ENCODE data around the gene KRT85. TPM values are rescaled to one million over a fixed set of nuclear protein-coding genes. Genes with fewer than 3 reads are reported as not detected.

KRT85 gene
- total and polyA plus RNA-seq, 2 donors = 0.24 to 0.59 TPM

DNA sequence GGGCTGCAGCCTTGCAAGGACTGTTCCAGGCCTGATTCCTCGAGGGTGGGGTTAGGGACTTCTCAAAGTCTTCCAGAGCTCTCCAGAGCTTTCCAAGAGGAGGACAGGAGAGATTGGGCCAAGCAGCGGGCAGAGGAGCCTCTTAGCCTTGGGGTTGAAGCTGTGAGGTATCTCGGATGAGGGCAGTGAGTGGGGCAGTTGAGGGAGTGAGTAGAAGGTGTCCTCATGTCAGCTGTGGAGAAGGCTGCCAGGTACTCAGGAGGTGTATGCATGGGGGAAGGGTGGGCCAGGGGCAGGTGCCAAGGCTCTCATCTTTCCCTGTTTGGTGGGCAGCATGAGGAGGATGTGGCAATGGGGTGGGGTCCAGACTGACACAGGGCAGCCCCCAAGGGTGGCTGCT, 53.8 kb downstream of the KRT85 start:
- H3K4me3 ChIP-seq (ENCODE audit: low read length in 2 of 2) = no peak overlapping the region
- DNase-seq (ENCODE audit: low read depth in 6 of 9, low spot score in 9 of 9) = no peak
- H3K27me3 ChIP-seq (ENCODE audit: control insufficient read depth in 2 of 2, insufficient read depth in 1 of 2, low read length in 1 of 2) = peaks cover 12 to 41% of the 10 kb centered on the region in 2 donors

DNA sequence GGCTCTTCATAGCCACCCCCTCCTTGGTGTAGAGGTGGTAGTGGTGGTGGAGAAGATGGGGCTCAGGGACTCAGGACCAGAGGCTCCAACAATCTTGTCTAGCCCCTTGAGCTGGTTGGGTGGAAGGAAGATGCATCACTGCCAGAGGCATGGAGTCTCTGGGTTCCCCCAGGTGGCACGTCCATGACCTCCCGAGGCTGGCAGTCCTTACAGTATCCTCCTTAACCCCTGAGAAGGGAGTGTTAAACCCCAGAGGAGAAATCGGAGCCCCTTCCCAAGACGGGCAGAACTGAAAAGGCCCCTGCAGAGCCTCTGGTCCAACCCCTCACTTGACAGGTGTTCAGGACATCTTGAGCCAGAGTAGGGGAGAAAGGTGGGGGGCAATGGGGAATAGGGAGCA, 55.2 kb downstream of the KRT85 start:
- no peaks in the 10 kb centered on the region for H3K36me3 ChIP-seq (ENCODE audit: control insufficient read depth in 2 of 2, insufficient read depth in 2 of 2, low read length in 1 of 2)
- DNase-seq (ENCODE audit: low read depth in 6 of 9, low spot score in 9 of 9) = no peak
- no peak overlapping the region for H3K27ac ChIP-seq (ENCODE audit: low read depth in 1 of 2, low read length in 1 of 2)
- no peaks in the 10 kb centered on the region for H3K4me1 ChIP-seq (ENCODE audit: control insufficient read depth in 2 of 2, insufficient read depth in 2 of 2, low read length in 2 of 2)
- no peaks in the 10 kb centered on the region for H3K9me3 ChIP-seq (ENCODE audit: control insufficient read depth in 2 of 2, insufficient read depth in 1 of 2, low read length in 1 of 2)
- 95% methylated on average over 4 of the region's 4 CpGs for WGBS
- H3K4me3 ChIP-seq (ENCODE audit: low read length in 2 of 2) = no peak overlapping the region
- H3K27me3 ChIP-seq (ENCODE audit: control insufficient read depth in 2 of 2, insufficient read depth in 1 of 2, low read length in 1 of 2) = peaks cover 23 to 52% of the 10 kb centered on the region in 2 donors

More for the DNA sequence above, 53.8 kb downstream of the KRT85 start:
- H3K9me3 ChIP-seq (ENCODE audit: control insufficient read depth in 2 of 2, insufficient read depth in 1 of 2, low read length in 1 of 2) = no peaks in the 10 kb centered on the region
- no peak overlapping the region for H3K27ac ChIP-seq (ENCODE audit: low read depth in 1 of 2, low read length in 1 of 2)
- H3K4me1 ChIP-seq (ENCODE audit: control insufficient read depth in 2 of 2, insufficient read depth in 2 of 2, low read length in 2 of 2) = no peaks in the 10 kb centered on the region
- no peaks in the 10 kb centered on the region for H3K36me3 ChIP-seq (ENCODE audit: control insufficient read depth in 2 of 2, insufficient read depth in 2 of 2, low read length in 1 of 2)
- WGBS = 79% methylated on average over 3 of the region's 3 CpGs

DNA sequence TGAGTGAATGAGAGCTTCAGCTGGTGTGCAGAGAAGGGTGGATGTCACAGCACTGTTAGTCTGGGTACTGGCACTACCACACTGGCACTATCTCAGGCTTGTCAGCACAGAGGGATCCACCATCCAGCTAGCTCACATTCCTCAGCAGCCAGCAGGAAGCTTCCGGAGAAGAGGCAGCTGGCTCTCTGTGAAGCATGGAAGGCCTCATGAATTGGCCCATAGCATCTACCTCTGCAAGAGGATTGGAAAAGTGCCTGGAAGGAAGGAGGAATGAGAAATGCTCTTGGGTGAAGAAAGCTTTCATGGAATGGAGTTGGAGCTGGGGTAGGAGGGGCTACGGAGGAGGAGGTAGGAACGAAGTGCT, 56.0 kb downstream of the KRT85 start:
- H3K27me3 ChIP-seq (ENCODE audit: control insufficient read depth in 2 of 2, insufficient read depth in 1 of 2, low read length in 1 of 2) = peaks cover 29 to 60% of the 10 kb centered on the region in 2 donors
- H3K27ac ChIP-seq (ENCODE audit: low read depth in 1 of 2, low read length in 1 of 2) = no peak overlapping the region
- no peaks in the 10 kb centered on the region for H3K9me3 ChIP-seq (ENCODE audit: control insufficient read depth in 2 of 2, insufficient read depth in 1 of 2, low read length in 1 of 2)
- no peak for DNase-seq (ENCODE audit: low read depth in 6 of 9, low spot score in 9 of 9)
- H3K36me3 ChIP-seq (ENCODE audit: control insufficient read depth in 2 of 2, insufficient read depth in 2 of 2, low read length in 1 of 2) = no peaks in the 10 kb centered on the region
- no peak overlapping the region for H3K4me3 ChIP-seq (ENCODE audit: low read length in 2 of 2)
- 98% methylated on average over 3 of the region's 3 CpGs for WGBS
- H3K4me1 ChIP-seq (ENCODE audit: control insufficient read depth in 2 of 2, insufficient read depth in 2 of 2, low read length in 2 of 2) = no peaks in the 10 kb centered on the region

DNA sequence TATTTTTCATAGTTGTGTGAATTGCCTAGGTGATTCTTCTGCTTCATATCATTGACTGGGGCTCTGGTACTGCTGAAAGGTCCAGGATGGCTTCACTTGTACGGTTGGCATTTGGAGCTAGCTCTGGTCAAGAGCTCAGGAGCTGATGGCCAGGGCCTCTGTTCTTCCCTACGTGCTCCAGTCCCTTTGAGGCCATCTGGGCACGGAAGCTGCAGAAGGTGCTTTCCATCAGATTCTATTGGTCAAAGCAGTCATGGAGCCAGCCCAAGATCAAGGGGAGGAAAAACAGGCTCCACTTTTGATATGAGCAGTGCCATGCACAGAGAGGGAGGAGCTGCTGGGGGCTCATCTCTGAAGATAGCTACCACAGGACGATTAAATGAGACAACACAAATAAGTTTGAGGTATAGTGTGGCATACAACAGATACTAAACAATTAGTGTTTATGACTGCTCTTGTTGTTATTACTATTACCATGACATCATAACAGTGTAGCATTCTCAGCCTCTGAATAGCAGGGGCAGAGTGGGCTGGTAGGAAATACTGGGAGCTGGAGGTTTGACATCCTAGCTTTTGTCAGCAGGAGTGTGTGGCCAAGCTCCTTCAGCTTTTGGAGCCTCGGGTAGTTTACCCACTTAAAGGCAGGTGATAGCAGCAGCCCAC, 56.5 kb downstream of the KRT85 start:
- H3K27ac ChIP-seq (ENCODE audit: low read depth in 1 of 2, low read length in 1 of 2) = no peak overlapping the region
- no peak for DNase-seq (ENCODE audit: low read depth in 6 of 9, low spot score in 9 of 9)
- H3K36me3 ChIP-seq (ENCODE audit: control insufficient read depth in 2 of 2, insufficient read depth in 2 of 2, low read length in 1 of 2) = no peaks in the 10 kb centered on the region
- no peaks in the 10 kb centered on the region for H3K9me3 ChIP-seq (ENCODE audit: control insufficient read depth in 2 of 2, insufficient read depth in 1 of 2, low read length in 1 of 2)
- 93% methylated on average over 5 of the region's 5 CpGs for WGBS
- no peak overlapping the region for H3K4me3 ChIP-seq (ENCODE audit: low read length in 2 of 2)
- no peaks in the 10 kb centered on the region for H3K4me1 ChIP-seq (ENCODE audit: control insufficient read depth in 2 of 2, insufficient read depth in 2 of 2, low read length in 2 of 2)
- peaks cover 29 to 64% of the 10 kb centered on the region in 2 donors for H3K27me3 ChIP-seq (ENCODE audit: control insufficient read depth in 2 of 2, insufficient read depth in 1 of 2, low read length in 1 of 2)

Other genes with a start within 250 kb of the KRT85 start
- 0.14 TPM for gene KRT80, start 175.5 kb downstream of the KRT85 start, total RNA-seq
- gene KRT80, start 175.5 kb downstream of the KRT85 start, polyA plus RNA-seq = 4.8 TPM
- 2.8 TPM for gene KRT7, start 134.2 kb downstream of the KRT85 start, total RNA-seq
- 34.7 TPM for gene KRT7, start 134.2 kb downstream of the KRT85 start, polyA plus RNA-seq
- gene KRT86, start 92.8 kb downstream of the KRT85 start, total RNA-seq = 0.42 TPM
- 1.4 TPM for gene KRT86, start 92.8 kb downstream of the KRT85 start, polyA plus RNA-seq
- gene KRT81, start 75.9 kb downstream of the KRT85 start, total RNA-seq = 0.19 TPM
- gene KRT81, start 75.9 kb downstream of the KRT85 start, polyA plus RNA-seq = 3.7 TPM
- gene KRT83, start 46.1 kb downstream of the KRT85 start, total RNA-seq = 0.33 TPM
- gene KRT83, start 46.1 kb downstream of the KRT85 start, polyA plus RNA-seq = 1.0 TPM
- gene KRT84, start 18.2 kb upstream of the KRT85 start, total RNA-seq = 0.94 TPM
- gene KRT84, start 18.2 kb upstream of the KRT85 start, polyA plus RNA-seq = 2.5 TPM
- 0.05 TPM for gene KRT82, start 38.9 kb upstream of the KRT85 start, total RNA-seq
- 0.34 TPM for gene KRT82, start 38.9 kb upstream of the KRT85 start, polyA plus RNA-seq
- 0.14 TPM for gene KRT75, start 66.9 kb upstream of the KRT85 start, total RNA-seq
- gene KRT75, start 66.9 kb upstream of the KRT85 start, polyA plus RNA-seq = 6.8 TPM
- 0.61 TPM for gene KRT6B, start 84.7 kb upstream of the KRT85 start, total RNA-seq
- 30.7 TPM for gene KRT6B, start 84.7 kb upstream of the KRT85 start, polyA plus RNA-seq
- 0.28 TPM for gene KRT6C, start 106.3 kb upstream of the KRT85 start, total RNA-seq
- gene KRT6C, start 106.3 kb upstream of the KRT85 start, polyA plus RNA-seq = 23.5 TPM
- gene KRT6A, start 125.8 kb upstream of the KRT85 start, total RNA-seq = 14.4 TPM
- 671 TPM for gene KRT6A, start 125.8 kb upstream of the KRT85 start, polyA plus RNA-seq
- gene KRT5, start 152.9 kb upstream of the KRT85 start, total RNA-seq = 326 TPM
- 1,023 TPM for gene KRT5, start 152.9 kb upstream of the KRT85 start, polyA plus RNA-seq
- gene KRT71, start 185.7 kb upstream of the KRT85 start, total RNA-seq = 0.57 TPM
- gene KRT71, start 185.7 kb upstream of the KRT85 start, polyA plus RNA-seq = 3.6 TPM
- 0.09 TPM for gene KRT74, start 206.4 kb upstream of the KRT85 start, total RNA-seq
- gene KRT74, start 206.4 kb upstream of the KRT85 start, polyA plus RNA-seq = 0.34 TPM
- 0.33 TPM for gene KRT72, start 234.0 kb upstream of the KRT85 start, total RNA-seq
- 12.0 TPM for gene KRT72, start 234.0 kb upstream of the KRT85 start, polyA plus RNA-seq

All from thymus (tissue), 11 donors.